Measurements from ENCODE around the gene KIR3DL3.

DNA sequence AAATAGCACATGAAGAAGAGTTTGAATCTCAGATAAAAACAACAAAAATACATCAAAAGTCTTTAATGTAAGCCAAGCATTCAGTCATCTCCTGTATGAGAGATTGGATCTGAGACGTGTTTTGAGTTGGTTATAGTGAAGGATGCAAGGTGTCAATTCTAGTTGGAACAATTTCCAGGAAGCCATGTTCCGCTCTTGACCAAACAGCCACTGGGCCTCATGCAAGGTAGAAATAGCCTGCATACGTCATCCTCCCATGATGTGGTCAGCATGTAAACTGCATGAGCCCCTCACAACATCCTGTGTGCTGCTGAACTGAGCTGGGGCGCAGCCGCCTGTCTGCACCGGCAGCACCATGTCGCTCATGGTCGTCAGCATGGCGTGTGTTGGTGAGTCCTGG, at the start of gene KIR3DL3:
- TF ChIP-seq CTCF (IDR thresholded peaks at IDR 0.05) (no peak), POLR2A (IDR thresholded peaks at IDR 0.05; ENCODE audit: low read depth) (no peak), EP300 (IDR thresholded peaks at IDR 0.05) (no peak), POLR2AphosphoS5 (IDR thresholded peaks at IDR 0.05) (no peak)

All from esophagus muscularis mucosa (tissue), 4 donors.